Testis (tissue), 2 donors: ENCODE results near the gene RTN4RL1.

ENCODE experiments used
- CTCF ChIP-seq, 3 experiments: fragments of 450-650 bp in 2 of 3; fragments of 200-600 bp in 1 of 3; sonication (generic) in 1 of 3; IDR thresholded peaks; one replicate each; pipeline ENCODE4 v1.5.1; 2016 to 2019; ENCODE audit warnings: antibody characterized with exemption in 3 of 3, mild to moderate bottlenecking in 2 of 3, moderate library complexity in 1 of 3
- POLR2A ChIP-seq: fragments of 450-650 bp; IDR thresholded peaks from one replicate; pipeline ENCODE4 v1.6.1; 2017; ENCODE audit warnings: antibody characterized with exemption, mild to moderate bottlenecking, moderate library complexity

DNA sequence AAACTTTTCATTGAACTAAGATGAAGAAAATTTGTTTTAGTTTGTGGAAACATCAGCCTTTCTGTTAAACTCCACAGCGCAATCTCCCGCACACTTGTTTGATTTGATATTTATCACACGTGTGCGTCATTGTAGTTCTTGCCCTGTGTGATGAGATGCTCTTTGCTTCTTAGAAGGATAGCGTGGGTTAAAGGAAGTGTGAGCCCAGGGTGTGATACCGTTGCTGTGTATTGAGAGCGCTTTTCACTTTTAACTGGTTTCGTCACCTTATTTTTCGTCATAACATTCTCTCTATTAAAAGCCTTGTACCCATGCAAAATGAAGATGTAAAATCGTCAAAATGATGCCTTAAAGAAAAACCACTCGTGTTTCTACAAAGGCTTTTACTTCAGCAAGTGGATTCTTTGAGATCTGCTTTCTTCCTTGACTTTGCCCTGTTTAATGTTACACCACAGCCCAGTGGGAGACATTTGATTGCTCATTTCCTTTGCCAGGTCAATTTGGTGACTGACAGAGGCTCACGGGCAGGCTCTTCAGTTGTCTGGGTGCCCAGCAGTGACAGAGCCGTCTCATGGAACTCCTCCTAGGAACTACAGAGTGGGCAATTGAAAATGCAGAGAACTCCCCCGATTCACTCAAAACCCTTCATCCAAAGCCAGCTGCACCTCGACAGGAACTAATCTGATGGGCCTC is 134.2 kb downstream of the RTN4RL1 start:
- TF ChIP-seq POLR2A (no peak), CTCF (IDR thresholded peaks at IDR 0.05) (no peak)
